SK-N-SH treated with all-trans-retinoic acid at 6 μM for 48 hours (cell line): ENCODE data around the gene LATS1.

Experiments
- ESRRG ChIP-seq: fragments of 250-450 bp; sonication (Bioruptor Pico); IDR thresholded peaks from 2 replicates; pipeline ENCODE4 v1.6.1; 2021; ENCODE audit warnings: mild to moderate bottlenecking
- GLIS3 ChIP-seq: fragments of 250-450 bp; sonication (Bioruptor Pico); IDR thresholded peaks from 2 replicates; pipeline ENCODE4 v1.5.0; 2020; ENCODE audit warnings: mild to moderate bottlenecking, moderate library complexity
- TOX ChIP-seq: fragments of 250-450 bp; sonication (Bioruptor Pico); IDR thresholded peaks from 2 replicates; pipeline ENCODE4 v1.8.0; 2021; ENCODE audit warnings: mild to moderate bottlenecking, moderate library complexity, borderline replicate concordance
- ZNF70 ChIP-seq: fragments of 450-650 bp; formaldehyde crosslinking; IDR thresholded peaks from 2 replicates; pipeline ENCODE4 v1.5.0; 2020; ENCODE audit warnings: mild to moderate bottlenecking, moderate library complexity

- TF ChIP-seq GLIS3 (CRISPR knock-in tag) (no peak), TOX (CRISPR knock-in tag) (no peak), ESRRG (no peak), ZNF70 (CRISPR knock-in tag) (no peak)
These were observed 21.0 kb downstream of the LATS1 start for GRCh38 chr6:149696901-149697300.
